Measurements from ENCODE around the gene TNN.

- TF ChIP-seq CTCF (IDR thresholded peaks at IDR 0.05) (no peak), POLR2A (IDR thresholded peaks at IDR 0.05) (no peak)
These were observed 22.1 kb upstream of the TNN start for GRCh38 chr1:175045519-175045918.
